GM03348 (cell line): ENCODE results near the gene MORN2.

ENCODE experiments used
- DNase-seq: peaks from one replicate; pipeline ENCODE4 v3.0.0; 2012; ENCODE audit warnings: low spot score

MORN2 gene

GRCh38 chr2:38875576-38876367 is at the start of gene MORN2, which contains the start of gene DHX57:
Gene MORN2, plus strand, starts transcription at chr2:38875976.
Gene DHX57, minus strand, starts transcription at chr2:38875934. Its CDS starts 7,529 bp downstream, at chr2:38868405.
- peak; percentile 97 for DNase-seq

GRCh38 chr2:38827539-38828145 is 48.1 kb upstream of the MORN2 start:
- peak; percentile 77 for DNase-seq

- DNase-seq, result no peak
Observed at GRCh38 chr2:38828460-38828859, 47.3 kb upstream of the MORN2 start.

GRCh38 chr2:38829971-38830370 is 45.8 kb upstream of the MORN2 start:
- DNase-seq, result no peak

GRCh38 chr2:38830526-38831159 is 45.1 kb upstream of the MORN2 start:
- DNase-seq, result no peak

GRCh38 chr2:38835015-38835601 is 40.7 kb upstream of the MORN2 start:
- DNase-seq, result peak; percentile 17

- DNase-seq, result no peak
Observed at GRCh38 chr2:38835990-38836389, 39.8 kb upstream of the MORN2 start.

GRCh38 chr2:38836791-38837190 is 39.0 kb upstream of the MORN2 start:
- no peak for DNase-seq

- no peak for DNase-seq
Observed at GRCh38 chr2:38850045-38850444, 25.7 kb upstream of the MORN2 start.

GRCh38 chr2:38856165-38856564 is 19.6 kb upstream of the MORN2 start:
- peak; percentile 27 for DNase-seq

- no peak for DNase-seq
Observed at GRCh38 chr2:38862476-38862875, 13.3 kb upstream of the MORN2 start.

GRCh38 chr2:38863061-38863695 is 12.6 kb upstream of the MORN2 start:
- DNase-seq, result no peak

- no peak for DNase-seq
Observed at GRCh38 chr2:38866773-38867443, 8.9 kb upstream of the MORN2 start.

- no peak for DNase-seq
Observed at GRCh38 chr2:38871432-38871831, 4.3 kb upstream of the MORN2 start.

- DNase-seq, result no peak
Observed at GRCh38 chr2:38873763-38874162, 2.0 kb upstream of the MORN2 start.

- DNase-seq, result peak; percentile 20
Observed at GRCh38 chr2:38875227-38875575, 575 bp upstream of the MORN2 start.

GRCh38 chr2:38876407-38876806 is 631 bp downstream of the MORN2 start:
- DNase-seq, result peak; percentile 3

GRCh38 chr2:38886063-38886462 is 10.3 kb downstream of the MORN2 start:
- DNase-seq, result no peak

GRCh38 chr2:38887347-38887746 is 11.6 kb downstream of the MORN2 start:
- DNase-seq, result no peak

GRCh38 chr2:38887902-38888554 is 12.3 kb downstream of the MORN2 start:
- no peak for DNase-seq

- DNase-seq, result no peak
Observed at GRCh38 chr2:38889045-38889444, 13.3 kb downstream of the MORN2 start.
